ENCODE measurements around the gene G2E3.
"Not testable (repeated sequence)": the region's sequence is repeated elsewhere in the genome, so short reads cannot be mapped to it uniquely, and the experiment has no call there.

The G2E3 gene

DNA sequence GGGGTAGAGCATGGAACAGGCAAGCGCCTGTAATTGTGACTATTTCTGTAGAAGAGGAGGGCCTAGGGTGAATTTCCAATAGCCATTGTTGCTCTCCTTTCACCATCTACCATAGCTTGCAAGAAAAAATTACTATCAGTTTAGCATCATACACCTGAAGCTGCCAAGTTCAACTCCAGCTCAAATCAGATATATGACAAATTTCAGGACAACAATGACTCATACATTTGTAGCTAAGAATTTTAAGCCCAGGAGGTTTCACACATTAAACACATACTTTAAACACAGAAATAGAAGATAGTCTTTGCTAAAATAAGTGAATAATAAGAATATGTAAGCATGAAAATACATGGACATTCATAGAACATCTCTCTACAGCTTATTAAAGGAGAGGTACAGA lies 17.6 kb upstream of the G2E3 start:
- Histone ChIP-seq H3K9me3 (ENCODE audit: insufficient read depth, low read length, severe bottlenecking) (no peaks in the 10 kb centered on the region), H3K27ac (ENCODE audit: low read length) (no peak overlapping the region), H2AFZ (ENCODE audit: low read depth, low read length) (no peak overlapping the region), H3K79me2 (ENCODE audit: insufficient read depth, low read length) (no peaks in the 10 kb centered on the region), H3K4me2 (ENCODE audit: insufficient read depth, low read length) (no peak overlapping the region), H3K27me3 (ENCODE audit: insufficient read depth, low read length, poor library complexity) (peaks cover 4% of the 10 kb centered on the region), H4K20me1 (ENCODE audit: insufficient read depth, low read length) (no peaks in the 10 kb centered on the region), H3K4me1 (ENCODE audit: insufficient read depth, low read length) (no peaks in the 10 kb centered on the region), H3K36me3 (ENCODE audit: insufficient read depth, low read length) (no peaks in the 10 kb centered on the region), H3K9ac (ENCODE audit: low read depth, low read length) (no peak overlapping the region), H3K4me3 (ENCODE audit: low read depth in 1 of 2, low read length in 2 of 2) (no peak overlapping the region)
- ATAC-seq (ENCODE audit: insufficient read depth, low read depth) (no peak), DNase-seq (no peak)
- no peak for TF ChIP-seq EZH2 (IDR thresholded peaks at IDR 0.05; ENCODE audit: borderline replicate concordance, low read depth, low read length, severe bottlenecking)
- TF ChIP-seq, protein P1, sequence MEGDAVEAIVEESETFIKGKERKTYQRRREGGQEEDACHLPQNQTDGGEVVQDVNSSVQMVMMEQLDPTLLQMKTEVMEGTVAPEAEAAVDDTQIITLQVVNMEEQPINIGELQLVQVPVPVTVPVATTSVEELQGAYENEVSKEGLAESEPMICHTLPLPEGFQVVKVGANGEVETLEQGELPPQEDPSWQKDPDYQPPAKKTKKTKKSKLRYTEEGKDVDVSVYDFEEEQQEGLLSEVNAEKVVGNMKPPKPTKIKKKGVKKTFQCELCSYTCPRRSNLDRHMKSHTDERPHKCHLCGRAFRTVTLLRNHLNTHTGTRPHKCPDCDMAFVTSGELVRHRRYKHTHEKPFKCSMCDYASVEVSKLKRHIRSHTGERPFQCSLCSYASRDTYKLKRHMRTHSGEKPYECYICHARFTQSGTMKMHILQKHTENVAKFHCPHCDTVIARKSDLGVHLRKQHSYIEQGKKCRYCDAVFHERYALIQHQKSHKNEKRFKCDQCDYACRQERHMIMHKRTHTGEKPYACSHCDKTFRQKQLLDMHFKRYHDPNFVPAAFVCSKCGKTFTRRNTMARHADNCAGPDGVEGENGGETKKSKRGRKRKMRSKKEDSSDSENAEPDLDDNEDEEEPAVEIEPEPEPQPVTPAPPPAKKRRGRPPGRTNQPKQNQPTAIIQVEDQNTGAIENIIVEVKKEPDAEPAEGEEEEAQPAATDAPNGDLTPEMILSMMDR (IDR thresholded peaks at IDR 0.05; ENCODE audit: borderline replicate concordance, extremely low read depth, low read length, poor library complexity, severe bottlenecking): no peak

DNA sequence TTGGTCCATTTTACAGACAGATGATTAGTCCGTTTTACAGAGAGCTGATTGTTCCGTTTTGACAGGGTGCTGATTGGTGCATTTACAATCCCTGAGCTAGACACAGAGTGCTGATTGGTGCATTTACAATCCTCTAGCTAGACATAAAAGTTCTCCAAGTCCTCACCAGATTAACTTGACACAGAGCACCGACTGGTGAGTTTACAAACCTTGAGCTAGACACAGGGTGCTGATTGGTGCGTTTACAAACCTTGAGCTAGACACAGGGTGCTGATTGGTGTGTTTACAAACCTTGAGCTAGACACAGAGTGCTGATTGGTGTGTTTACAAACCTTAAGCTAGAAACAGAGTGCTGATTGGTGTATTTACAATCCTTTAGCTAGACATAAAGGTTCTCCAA lies 12.2 kb upstream of the G2E3 start:
- H3K27me3 ChIP-seq (ENCODE audit: insufficient read depth, low read length, poor library complexity); H3K27ac ChIP-seq (ENCODE audit: low read length); H3K9ac ChIP-seq (ENCODE audit: low read depth, low read length); H4K20me1 ChIP-seq (ENCODE audit: insufficient read depth, low read length); H3K4me3 ChIP-seq (ENCODE audit: low read depth in 1 of 2, low read length in 2 of 2); H3K4me2 ChIP-seq (ENCODE audit: insufficient read depth, low read length); H3K79me2 ChIP-seq (ENCODE audit: insufficient read depth, low read length); H2AFZ ChIP-seq (ENCODE audit: low read depth, low read length); H3K4me1 ChIP-seq (ENCODE audit: insufficient read depth, low read length); DNase-seq; H3K36me3 ChIP-seq (ENCODE audit: insufficient read depth, low read length); ATAC-seq (ENCODE audit: insufficient read depth, low read depth); H3K9me3 ChIP-seq (ENCODE audit: insufficient read depth, low read length, severe bottlenecking): not testable (repeated sequence)

DNA sequence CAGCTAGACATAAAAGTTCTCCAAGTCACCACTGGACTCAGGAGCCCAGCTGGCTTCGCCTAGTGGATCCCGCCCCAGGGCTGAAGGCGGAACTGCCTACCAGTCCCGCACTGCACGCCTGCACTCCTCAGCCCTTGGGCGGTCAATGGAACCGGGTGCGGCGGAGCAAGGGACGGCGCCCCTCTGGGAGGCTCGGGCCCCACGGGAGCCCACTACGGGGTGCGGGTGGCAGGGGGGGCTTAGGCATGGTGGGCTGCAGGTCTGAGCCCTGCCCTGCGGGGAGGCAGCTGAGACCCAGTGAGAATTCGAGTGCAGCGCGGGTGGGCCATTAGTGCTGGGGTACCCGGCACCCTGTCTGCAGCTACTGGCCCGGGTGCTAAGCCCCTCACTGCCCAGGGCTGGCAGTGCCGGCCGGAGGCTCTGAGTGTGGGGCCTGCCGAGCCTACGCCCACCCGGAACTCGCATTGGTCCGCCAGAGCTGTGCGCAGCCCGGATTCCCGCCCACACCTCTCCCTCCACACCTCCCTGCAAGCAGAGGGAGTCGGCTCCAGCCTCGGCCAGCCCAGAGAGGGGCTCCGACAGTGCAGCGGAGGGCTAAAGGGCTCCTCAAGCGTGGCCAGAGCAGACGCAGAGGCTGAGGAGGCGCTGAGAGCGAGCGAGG lies 11.4 kb upstream of the G2E3 start:
- no peaks in the 10 kb centered on the region for H3K9me3 ChIP-seq (ENCODE audit: insufficient read depth, low read length, severe bottlenecking)
- no peaks in the 10 kb centered on the region for H3K4me1 ChIP-seq (ENCODE audit: insufficient read depth, low read length)
- no peaks in the 10 kb centered on the region for H3K79me2 ChIP-seq (ENCODE audit: insufficient read depth, low read length)
- no peak overlapping the region for H2AFZ ChIP-seq (ENCODE audit: low read depth, low read length)
- DNase-seq (no peak), ATAC-seq (ENCODE audit: insufficient read depth, low read depth) (no peak)
- no peaks in the 10 kb centered on the region for H4K20me1 ChIP-seq (ENCODE audit: insufficient read depth, low read length)
- no peaks in the 10 kb centered on the region for H3K36me3 ChIP-seq (ENCODE audit: insufficient read depth, low read length)
- H3K27me3 ChIP-seq (ENCODE audit: insufficient read depth, low read length, poor library complexity): peaks cover 10% of the 10 kb centered on the region
- no peak overlapping the region for H3K4me3 ChIP-seq (ENCODE audit: low read depth in 1 of 2, low read length in 2 of 2)
- H3K27ac ChIP-seq (ENCODE audit: low read length): no peak overlapping the region
- TF ChIP-seq EZH2 (IDR thresholded peaks at IDR 0.05; ENCODE audit: borderline replicate concordance, low read depth, low read length, severe bottlenecking): no peak
- TF ChIP-seq, protein P1 (IDR thresholded peaks at IDR 0.05; ENCODE audit: borderline replicate concordance, extremely low read depth, low read length, poor library complexity, severe bottlenecking): no peak
- no peak overlapping the region for H3K9ac ChIP-seq (ENCODE audit: low read depth, low read length)
- H3K4me2 ChIP-seq (ENCODE audit: insufficient read depth, low read length): no peak overlapping the region

DNA sequence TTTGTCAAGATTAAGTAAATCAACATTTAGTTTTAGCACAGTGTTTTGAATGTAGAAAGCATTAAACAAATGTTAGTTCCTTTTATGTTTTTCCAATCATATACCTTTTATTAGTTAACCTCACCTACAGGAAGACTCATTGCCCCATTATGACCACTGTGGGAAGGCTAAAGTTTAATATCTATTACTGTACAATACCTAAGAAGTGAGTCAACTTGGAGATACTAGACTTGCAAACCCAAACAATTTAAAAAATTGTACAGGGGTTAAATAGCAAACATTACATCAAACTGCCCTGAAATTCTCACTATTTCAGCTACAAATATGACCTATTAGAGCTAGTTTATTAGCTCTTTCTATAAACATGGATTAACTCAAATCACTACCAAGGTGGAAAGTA lies 8.6 kb upstream of the G2E3 start:
- Histone ChIP-seq H3K9ac (ENCODE audit: low read depth, low read length) (no peak overlapping the region), H3K4me3 (ENCODE audit: low read depth in 1 of 2, low read length in 2 of 2) (no peak overlapping the region), H3K36me3 (ENCODE audit: insufficient read depth, low read length) (no peaks in the 10 kb centered on the region), H3K4me1 (ENCODE audit: insufficient read depth, low read length) (no peaks in the 10 kb centered on the region), H4K20me1 (ENCODE audit: insufficient read depth, low read length) (no peaks in the 10 kb centered on the region), H3K9me3 (ENCODE audit: insufficient read depth, low read length, severe bottlenecking) (no peaks in the 10 kb centered on the region), H3K27ac (ENCODE audit: low read length) (no peak overlapping the region), H3K27me3 (ENCODE audit: insufficient read depth, low read length, poor library complexity) (peaks cover 10% of the 10 kb centered on the region), H3K4me2 (ENCODE audit: insufficient read depth, low read length) (no peak overlapping the region), H2AFZ (ENCODE audit: low read depth, low read length) (no peak overlapping the region), H3K79me2 (ENCODE audit: insufficient read depth, low read length) (no peaks in the 10 kb centered on the region)
- ATAC-seq (ENCODE audit: insufficient read depth, low read depth) (no peak), DNase-seq (no peak)
- TF ChIP-seq, protein P1 (IDR thresholded peaks at IDR 0.05; ENCODE audit: borderline replicate concordance, extremely low read depth, low read length, poor library complexity, severe bottlenecking): no peak
